Neuronal stem cell (in vitro differentiated cells): ENCODE data around the gene PATL1.

Experiments used
- DNase-seq: peaks from one replicate; pipeline ENCODE4 v3.0.0-alpha.2; 2013; ENCODE audit warnings: low spot score
- H2AFZ ChIP-seq: one replicate; pipeline ENCODE4 v1.6.1; 2013; ENCODE audit warnings: mild to moderate bottlenecking, low read length, inconsistent platforms
- H2AK5ac ChIP-seq: 2 replicates; pipeline ENCODE4 v1.6.1; 2013; ENCODE audit warnings: low read depth, mild to moderate bottlenecking, inconsistent platforms, low read length, moderate library complexity, mixed read lengths
- H2BK120ac ChIP-seq: 2 replicates; pipeline ENCODE4 v1.6.1; 2013; ENCODE audit warnings: low read depth, mild to moderate bottlenecking, inconsistent platforms, low read length, moderate library complexity, mixed read lengths
- H2BK12ac ChIP-seq: one replicate; pipeline ENCODE4 v1.6.1; 2013; ENCODE audit warnings: low read length, inconsistent platforms
- H2BK15ac ChIP-seq: 2 replicates; pipeline ENCODE4 v1.6.1; 2013; ENCODE audit warnings: mild to moderate bottlenecking, low read length, inconsistent platforms, mixed read lengths
- H2BK5ac ChIP-seq: one replicate; pipeline ENCODE4 v1.6.1; 2013; ENCODE audit warnings: inconsistent platforms, mild to moderate bottlenecking, low read length, moderate library complexity
- H3K14ac ChIP-seq: one replicate; pipeline ENCODE4 v1.6.1; 2013; ENCODE audit warnings: low read length, inconsistent platforms
- H3K18ac ChIP-seq: 2 replicates; pipeline ENCODE4 v1.6.1; 2013; ENCODE audit warnings: low read length, inconsistent platforms
- H3K23ac ChIP-seq: 2 replicates; pipeline ENCODE4 v1.6.1; 2013; ENCODE audit warnings: low read depth, mild to moderate bottlenecking, mixed read lengths, low read length, inconsistent platforms; ENCODE audit not compliant: poor library complexity
- H3K27ac ChIP-seq: replicated peaks from 3 replicates; pipeline ENCODE4 v1.5.1; 2013; ENCODE audit warnings: low read length, inconsistent platforms
- H3K27me3 ChIP-seq, 3 experiments: 2 replicates each; pipeline ENCODE4 v1.6.1; 2013; ENCODE audit warnings: low read length in 3 of 3, mild to moderate bottlenecking in 2 of 3, inconsistent platforms in 1 of 3, low read depth in 1 of 3, mixed read lengths in 1 of 3, moderate library complexity in 1 of 3; ENCODE audit not compliant: control insufficient read depth in 3 of 3, insufficient read depth in 3 of 3
- H3K36me3 ChIP-seq, 2 donors: replicated peaks in 1 of 2; 2 replicates each; pipeline ENCODE4 v1.6.1; 2013; ENCODE audit warnings: low read length in 2 of 2; ENCODE audit not compliant: control insufficient read depth in 2 of 2, insufficient read depth in 2 of 2
- H3K4ac ChIP-seq: 2 replicates; pipeline ENCODE4 v1.6.1; 2013; ENCODE audit warnings: inconsistent platforms, mild to moderate bottlenecking, low read length, moderate library complexity
- H3K4me1 ChIP-seq, 2 donors: 1 replicate in 1 of 2; 2 replicates in 1 of 2; pipeline ENCODE4 v1.6.1; 2013; ENCODE audit warnings: low read length in 2 of 2, low read depth in 1 of 2; ENCODE audit not compliant: control insufficient read depth in 2 of 2, insufficient read depth in 1 of 2
- H3K4me2 ChIP-seq: one replicate; pipeline ENCODE4 v1.6.1; 2013; ENCODE audit warnings: mild to moderate bottlenecking, low read length, inconsistent platforms; ENCODE audit not compliant: insufficient read depth, poor library complexity, severe bottlenecking
- H3K4me3 ChIP-seq, 2 donors: 2 replicates each; pipeline ENCODE4 v1.5.1; 2013; ENCODE audit warnings: low read length in 2 of 2, mild to moderate bottlenecking in 2 of 2, inconsistent platforms in 1 of 2, moderate library complexity in 1 of 2
- H3K79me1 ChIP-seq: one replicate; pipeline ENCODE4 v1.6.1; 2013; ENCODE audit warnings: low read depth, mild to moderate bottlenecking, inconsistent platforms, low read length, moderate library complexity
- H3K9ac ChIP-seq: one replicate; pipeline ENCODE4 v1.6.1; 2013; ENCODE audit warnings: mild to moderate bottlenecking, low read depth, low read length, inconsistent platforms; ENCODE audit not compliant: poor library complexity
- H3K9me3 ChIP-seq, 2 donors: replicated peaks in 1 of 2; 2 replicates each; pipeline versions ENCODE3 to v1.6.1; 2013; ENCODE audit warnings: low read length in 2 of 2, mild to moderate bottlenecking in 2 of 2, inconsistent platforms in 1 of 2, low read depth in 1 of 2, mixed read lengths in 1 of 2, moderate library complexity in 1 of 2; ENCODE audit not compliant: control insufficient read depth in 2 of 2, insufficient read depth in 1 of 2
- H4K8ac ChIP-seq: one replicate; pipeline ENCODE4 v1.6.1; 2013; ENCODE audit warnings: low read depth, mild to moderate bottlenecking, inconsistent platforms, low read length, moderate library complexity
- H4K91ac ChIP-seq: one replicate; pipeline ENCODE4 v1.6.1; 2013; ENCODE audit warnings: low read length, low read depth, mild to moderate bottlenecking, inconsistent platforms; ENCODE audit not compliant: poor library complexity
- WGBS, 2 donors: extraction: QIAGEN DNeasy Blood & Tissue Kit; methylation state at CpG; one replicate each; pipeline ENCODE4 v1.1.7; 2013; ENCODE audit warnings: missing lambda C conversion rate in 2 of 2, mixed read lengths in 1 of 2; ENCODE audit not compliant: insufficient read length in 2 of 2, insufficient replicate concordance in 1 of 2; ENCODE audit errors: extremely low coverage in 2 of 2; 5-methylcytosine and 5-hydroxymethylcytosine counted together

The PATL1 gene

DNA sequence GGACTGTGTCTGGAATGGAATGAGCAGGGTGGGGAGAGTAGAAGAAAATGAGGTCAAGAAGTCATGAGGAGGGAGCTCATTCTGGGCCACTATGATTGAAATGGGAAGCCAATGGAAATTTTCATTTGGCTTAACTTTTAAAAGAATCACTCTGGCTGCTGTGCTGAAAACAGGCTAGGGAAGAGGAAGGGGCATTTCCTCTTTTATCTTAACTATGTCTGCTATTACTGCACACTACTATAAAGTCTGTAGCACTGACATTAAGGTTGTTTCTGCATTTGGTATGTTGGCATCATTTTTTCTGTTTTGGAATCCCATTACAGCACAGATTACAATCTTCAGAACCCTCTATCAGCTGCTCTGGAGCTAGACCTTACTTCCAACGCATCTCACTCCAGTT, 8.2 kb downstream of the PATL1 start:
- Histone ChIP-seq H2BK5ac (no peak overlapping the region), H4K91ac (no peak overlapping the region), H3K4me2 (no peak overlapping the region), H2BK15ac (no peak overlapping the region), H3K79me1 (no peaks in the 10 kb centered on the region), H3K18ac (no peak overlapping the region), H2AFZ (no peak overlapping the region), H3K14ac (no peak overlapping the region), H4K8ac (no peak overlapping the region), H2BK120ac (no peak overlapping the region), H2AK5ac (no peak overlapping the region), H3K9ac (no peak overlapping the region), H3K27me3 (no peaks in the 10 kb centered on the region), H3K4ac (no peak overlapping the region), H3K36me3 (peaks cover 18 to 99% of the 10 kb centered on the region in 2 donors), H3K27ac (no peak overlapping the region), H3K4me3 (no peak overlapping the region), H3K9me3 (no peaks in the 10 kb centered on the region), H3K4me1 (no peaks in the 10 kb centered on the region), H3K23ac (no peak overlapping the region), H2BK12ac (no peak overlapping the region)
- DNase-seq = no peak
- no CpG with 5 or more reads among the region's 1 CpG for WGBS, 2 donors

DNA sequence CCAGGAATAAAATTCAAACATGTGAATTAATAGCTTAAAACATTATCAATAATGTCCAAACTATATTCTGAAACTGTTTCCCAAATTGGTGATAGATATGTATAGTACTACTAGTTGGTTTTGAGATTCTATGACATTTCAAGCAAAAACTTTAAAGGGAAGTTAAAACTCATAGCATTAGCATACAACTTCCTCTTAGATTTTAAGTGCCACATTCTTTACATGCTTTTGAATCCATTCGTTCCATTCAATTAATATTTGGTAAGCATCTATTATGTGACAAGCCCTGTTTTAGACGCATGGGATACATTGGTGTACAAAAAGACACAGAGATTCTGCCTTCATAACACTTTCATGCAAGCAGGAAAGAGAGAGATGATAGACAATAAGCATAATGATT, 8.9 kb downstream of the PATL1 start:
- no peak for DNase-seq
- no peaks in the 10 kb centered on the region for H3K79me1 ChIP-seq
- H2BK15ac ChIP-seq = no peak overlapping the region
- H2BK120ac ChIP-seq = no peak overlapping the region
- H3K9me3 ChIP-seq = no peaks in the 10 kb centered on the region
- no peak overlapping the region for H2AK5ac ChIP-seq
- H3K36me3 ChIP-seq = peaks cover 22 to 99% of the 10 kb centered on the region in 2 donors
- H4K91ac ChIP-seq = no peak overlapping the region
- H2BK12ac ChIP-seq = no peak overlapping the region
- no peak overlapping the region for H3K4ac ChIP-seq
- no peak overlapping the region for H3K18ac ChIP-seq
- no CpG with 5 or more reads among the region's 2 CpGs for WGBS, 2 donors
- H3K27me3 ChIP-seq = no peaks in the 10 kb centered on the region
- H3K23ac ChIP-seq = no peak overlapping the region
- H3K14ac ChIP-seq = no peak overlapping the region
- no peak overlapping the region for H3K4me2 ChIP-seq
- no peak overlapping the region for H3K9ac ChIP-seq
- H3K4me1 ChIP-seq = no peaks in the 10 kb centered on the region
- H4K8ac ChIP-seq = no peak overlapping the region
- no peak overlapping the region for H3K27ac ChIP-seq
- no peak overlapping the region for H2BK5ac ChIP-seq
- no peak overlapping the region for H2AFZ ChIP-seq
- H3K4me3 ChIP-seq = no peak overlapping the region

DNA sequence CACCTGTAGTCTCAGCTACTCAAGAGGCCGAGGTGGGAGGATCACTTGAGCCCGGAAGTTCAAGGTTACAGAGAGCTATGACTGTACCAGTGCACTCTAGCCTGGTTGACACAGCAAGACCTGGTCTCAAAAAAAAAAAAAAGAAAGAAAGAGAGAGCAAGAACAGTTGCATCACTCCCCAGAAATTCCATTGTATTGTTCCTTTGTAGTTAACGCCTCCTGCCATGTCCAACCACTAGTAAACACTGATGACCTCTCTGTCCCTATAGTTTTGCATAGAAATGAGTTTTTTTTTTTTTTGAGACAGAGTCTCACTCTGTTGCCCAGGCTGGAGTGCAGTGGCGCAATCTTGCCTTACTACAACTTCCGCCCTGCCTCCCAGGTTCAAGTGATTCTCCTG, 10.8 kb downstream of the PATL1 start:
- Histone ChIP-seq H3K4me3 (no peak overlapping the region), H3K36me3 (peaks cover 30 to 99% of the 10 kb centered on the region in 2 donors), H3K18ac (no peak overlapping the region), H3K9ac (no peak overlapping the region), H3K79me1 (no peaks in the 10 kb centered on the region), H3K9me3 (no peaks in the 10 kb centered on the region), H3K4me2 (no peak overlapping the region), H2AK5ac (no peak overlapping the region), H2BK5ac (no peak overlapping the region), H3K4ac (no peak overlapping the region), H3K4me1 (no peaks in the 10 kb centered on the region), H2BK120ac (no peak overlapping the region), H3K23ac (no peak overlapping the region), H4K8ac (no peak overlapping the region), H2BK15ac (no peak overlapping the region), H3K14ac (no peak overlapping the region), H2BK12ac (no peak overlapping the region), H3K27ac (no peak overlapping the region), H2AFZ (no peak overlapping the region), H4K91ac (no peak overlapping the region), H3K27me3 (no peaks in the 10 kb centered on the region)
- no peak for DNase-seq
- no CpG with 5 or more reads among the region's 5 CpGs for WGBS, 2 donors

- Histone ChIP-seq H3K23ac (no peak overlapping the region), H3K36me3 (peaks cover 37 to 99% of the 10 kb centered on the region in 2 donors), H3K79me1 (no peaks in the 10 kb centered on the region), H2BK15ac (no peak overlapping the region), H3K4me3 (no peak overlapping the region), H3K4me2 (no peak overlapping the region), H4K8ac (no peak overlapping the region), H2BK12ac (no peak overlapping the region), H3K27ac (no peak overlapping the region), H2BK5ac (no peak overlapping the region), H3K4ac (no peak overlapping the region), H3K4me1 (no peaks in the 10 kb centered on the region), H3K9ac (no peak overlapping the region), H3K27me3 (no peaks in the 10 kb centered on the region), H2AK5ac (no peak overlapping the region), H3K18ac (no peak overlapping the region), H2BK120ac (no peak overlapping the region), H3K14ac (no peak overlapping the region), H3K9me3 (no peaks in the 10 kb centered on the region), H4K91ac (no peak overlapping the region), H2AFZ (no peak overlapping the region)
- no CpG with 5 or more reads among the region's 4 CpGs for WGBS, 2 donors
- no peak for DNase-seq
These were observed 13.9 kb downstream of the PATL1 start for GRCh38 chr11:59654893-59655292.
